PC-9 (cell line): ENCODE data around the gene RC3H1. TPM values are rescaled to one million over a fixed set of nuclear protein-coding genes. Genes with fewer than 3 reads are reported as not detected.

ENCODE experiments used
- BruUV-seq: library from RNA; stranded (reverse); fragments of 400-500 nt; replicated peaks from 2 replicates; lab custom pipeline; 2021; lab: Mats Ljungman, UMichigan
- CTCF ChIA-PET: fragments of 300-600 bp; sonication (Branson Sonifier 250); formaldehyde crosslinking; loops from one replicate; lab custom pipeline; 2022; ENCODE audit warnings: antibody characterized with exemption; lab: Charles Lee
- POLR2A ChIA-PET: fragments of 300-600 bp; sonication (Branson Sonifier 250); formaldehyde crosslinking; loops from one replicate; lab custom pipeline; 2022; ENCODE audit warnings: antibody characterized with exemption; ENCODE audit not compliant: unreplicated experiment; lab: Charles Lee
- DNase-seq, 2 experiments: peaks; one replicate each; pipeline versions ENCODE4 v3.0.0 to v3.0.0-alpha.2; 2015 to 2022; ENCODE audit warnings: mixed read lengths in 1 of 2
- H2AFZ ChIP-seq: fragments of 200-600 bp; sonication (generic); 2 replicates; pipeline ENCODE4 v1.8.1; 2017; ENCODE audit warnings: antibody characterized with exemption
- H3F3A ChIP-seq: fragments of 200-600 bp; sonication (generic); 2 replicates; pipeline ENCODE4 v1.8.1; 2017; ENCODE audit warnings: antibody characterized with exemption, mild to moderate bottlenecking, low read depth; ENCODE audit not compliant: insufficient read depth
- H3K27ac ChIP-seq: fragments of 200-600 bp; sonication (generic); 2 replicates; pipeline ENCODE4 v1.6.1; 2016; ENCODE audit warnings: mixed run types
- H3K27me3 ChIP-seq: fragments of 200-600 bp; sonication (generic); 2 replicates; pipeline ENCODE4 v1.6.1; 2016; ENCODE audit warnings: low read depth, mixed run types; ENCODE audit not compliant: insufficient read depth
- H3K36me3 ChIP-seq: fragments of 200-600 bp; sonication (generic); 2 replicates; pipeline ENCODE4 v1.6.1; 2016; ENCODE audit warnings: low read depth, mixed run types
- H3K4me1 ChIP-seq: fragments of 200-600 bp; sonication (generic); replicated peaks from 2 replicates; pipeline ENCODE4 v1.6.1; 2016; ENCODE audit warnings: mixed run types; ENCODE audit not compliant: insufficient read depth
- H3K4me2 ChIP-seq: fragments of 200-600 bp; sonication (generic); 2 replicates; pipeline ENCODE4 v1.6.1; 2017; ENCODE audit warnings: mixed run types
- H3K4me3 ChIP-seq: fragments of 200-600 bp; sonication (generic); 2 replicates; pipeline ENCODE4 v1.6.1; 2016; ENCODE audit warnings: mixed run types
- H3K79me2 ChIP-seq: fragments of 200-600 bp; sonication (generic); 2 replicates; pipeline ENCODE4 v1.6.1; 2017; ENCODE audit warnings: low read depth, mixed run types
- H3K9me2 ChIP-seq: fragments of 200-600 bp; sonication (generic); 2 replicates; pipeline ENCODE4 v1.8.1; 2017; ENCODE audit warnings: mild to moderate bottlenecking; ENCODE audit not compliant: insufficient read depth
- H3K9me3 ChIP-seq: fragments of 200-600 bp; sonication (generic); 2 replicates; pipeline ENCODE4 v1.8.1; 2016; ENCODE audit warnings: low read depth; ENCODE audit not compliant: insufficient read depth
- H4K20me1 ChIP-seq: fragments of 200-600 bp; sonication (generic); 2 replicates; pipeline ENCODE4 v1.8.1; 2017; ENCODE audit not compliant: insufficient read depth
- CTCF ChIP-seq: fragments of 200-600 bp; sonication (generic); conservative IDR thresholded peaks from 2 replicates; pipeline ENCODE4 v1.6.1; 2017; ENCODE audit warnings: mixed run types, antibody characterized with exemption, mild to moderate bottlenecking, moderate library complexity
- EZH2 ChIP-seq: fragments of 200-600 bp; sonication (generic); IDR thresholded peaks from 2 replicates; pipeline ENCODE4 v1.8.0; 2017; ENCODE audit warnings: antibody characterized with exemption, low read depth
- intact Hi-C: fragments of 100-400 bp; cut with micrococcal nuclease; formaldehyde crosslinking; loops from one replicate; pipeline ENCODE4 v1.10.0; 2022; ENCODE audit not compliant: unreplicated experiment
- total RNA-seq: library from RNA; stranded (reverse); gene quantifications from 2 replicates; pipeline ENCODE4 v1.2.3, GENCODE V29; 2021

The RC3H1 gene
- total RNA-seq, 1 experiment from 2014 or later = 29.5 TPM

GRCh38 chr1:174003867-174004266, 18.3 kb downstream of the RC3H1 start:
- Histone ChIP-seq H3K27me3 (no peaks in the 10 kb centered on the region), H3K36me3 (no peaks in the 10 kb centered on the region; the same call in 1 of the 2 replicates), H3K4me3 (no peak overlapping the region), H2AFZ (no peak overlapping the region), H3K79me2 (peaks cover 90% of the 10 kb centered on the region), H3F3A (peaks cover 8% of the 10 kb centered on the region; the same call in 1 of the 2 replicates), H3K27ac (no peak overlapping the region), H3K4me1 (no peaks in the 10 kb centered on the region), H3K4me2 (no peak overlapping the region), H3K9me2 (no peaks in the 10 kb centered on the region), H3K9me3 (no peaks in the 10 kb centered on the region), H4K20me1 (peaks cover 51% of the 10 kb centered on the region)
- POLR2A ChIA-PET = interaction anchor here (0.7 kb wide), 1 partner anchor 107 kb away, joined by 25 read pairs; no protein-coding TSS in a partner anchor
- CTCF ChIA-PET = interaction anchor here (0.7 kb wide), 1 partner anchor 73 kb away, joined by 17 read pairs; no protein-coding TSS in a partner anchor
- TF ChIP-seq EZH2 (no peak), CTCF (no peak)
- BruUV-seq = no TSS peak
- intact Hi-C loops = no loop called here
- DNase-seq = no peak

- peaks cover 21% of the 10 kb centered on the region; the same call in 1 of the 2 replicates for H3F3A ChIP-seq
- POLR2A ChIA-PET = no interaction called here
- no peak overlapping the region for H3K4me2 ChIP-seq
Observed at GRCh38 chr1:174001573-174001972, 20.6 kb downstream of the RC3H1 start.

GRCh38 chr1:174000371-174000770, 21.8 kb downstream of the RC3H1 start:
- Histone ChIP-seq H3K9me3 (no peaks in the 10 kb centered on the region), H3K4me3 (no peak overlapping the region), H3K27me3 (no peaks in the 10 kb centered on the region), H3K36me3 (peaks cover 9% of the 10 kb centered on the region; the same call in 1 of the 2 replicates), H3K27ac (no peak overlapping the region), H3K4me1 (peaks cover 15% of the 10 kb centered on the region), H2AFZ (no peak overlapping the region), H3K9me2 (no peaks in the 10 kb centered on the region), H3K4me2 (no peak overlapping the region), H3F3A (peaks cover 21% of the 10 kb centered on the region; the same call in 1 of the 2 replicates), H3K79me2 (peaks cover 84% of the 10 kb centered on the region), H4K20me1 (peaks cover 63% of the 10 kb centered on the region)
- CTCF ChIA-PET = no interaction called here
- DNase-seq = no peak
- POLR2A ChIA-PET = interaction anchor here (0.6 kb wide), 1 partner anchor 771 kb away, joined by 6 read pairs; no protein-coding TSS in a partner anchor
- TF ChIP-seq CTCF (no peak), EZH2 (no peak)
- no TSS peak for BruUV-seq
- intact Hi-C loops = no loop called here

More at GRCh38 chr1:174001573-174001972, 20.6 kb downstream of the RC3H1 start:
- Histone ChIP-seq H3K27ac (no peak overlapping the region), H3K4me3 (no peak overlapping the region), H3K9me3 (no peaks in the 10 kb centered on the region), H3K9me2 (no peaks in the 10 kb centered on the region), H2AFZ (no peak overlapping the region), H3K36me3 (peaks cover 5% of the 10 kb centered on the region; the same call in 1 of the 2 replicates), H3K79me2 (peaks cover 91% of the 10 kb centered on the region), H4K20me1 (peaks cover 57% of the 10 kb centered on the region), H3K27me3 (no peaks in the 10 kb centered on the region), H3K4me1 (peaks cover 15% of the 10 kb centered on the region)
- no TSS peak for BruUV-seq
- intact Hi-C loops = no loop called here
- DNase-seq = no peak
- TF ChIP-seq EZH2 = no peak
- TF ChIP-seq CTCF = no peak
- CTCF ChIA-PET = no interaction called here
